WERI-Rb-1 (cell line): ENCODE data around the gene COPB2.

Experiments used
- DNase-seq: peaks from one replicate; pipeline ENCODE4 v3.0.0-alpha.2; 2020
- H3K27ac ChIP-seq: fragments of 250-450 bp; sonication (Bioruptor Pico); 2 replicates; pipeline ENCODE4 v1.5.1; 2020; ENCODE audit warnings: mild to moderate bottlenecking, moderate library complexity
- H3K27me3 ChIP-seq: fragments of 250-450 bp; sonication (Bioruptor Pico); 2 replicates; pipeline ENCODE4 v1.5.1; 2021; ENCODE audit warnings: mild to moderate bottlenecking, low read depth, moderate library complexity; ENCODE audit not compliant: insufficient read depth, severe bottlenecking
- H3K36me3 ChIP-seq: fragments of 250-450 bp; sonication (Bioruptor Pico); 2 replicates; pipeline ENCODE4 v1.5.1; 2020; ENCODE audit warnings: mild to moderate bottlenecking, moderate library complexity
- H3K4me3 ChIP-seq: 2 replicates; pipeline ENCODE4 v1.5.1; 2011; ENCODE audit warnings: low read depth, mild to moderate bottlenecking, control low read depth, low read length
- H3K9me3 ChIP-seq: fragments of 250-450 bp; sonication (Bioruptor Pico); 2 replicates; pipeline ENCODE4 v1.5.1; 2021; ENCODE audit warnings: mild to moderate bottlenecking, moderate library complexity; ENCODE audit not compliant: severe bottlenecking
- CTCF ChIP-seq: IDR thresholded peaks from 2 replicates; pipeline ENCODE4 v1.5.1; 2011; ENCODE audit warnings: low read depth, mild to moderate bottlenecking, control low read depth, inconsistent platforms, low read length

The COPB2 gene

GRCh38 chr3:139313921-139314320, 75.5 kb downstream of the COPB2 start:
- Histone ChIP-seq H3K4me3 (no peak overlapping the region), H3K27ac (no peak overlapping the region), H3K9me3 (no peaks in the 10 kb centered on the region), H3K27me3 (no peaks in the 10 kb centered on the region), H3K36me3 (no peaks in the 10 kb centered on the region)
- no peak for TF ChIP-seq CTCF
- no peak for DNase-seq

GRCh38 chr3:139312959-139313358, 76.5 kb downstream of the COPB2 start:
- TF ChIP-seq CTCF: no peak
- no peak overlapping the region for H3K27ac ChIP-seq
- H3K27me3 ChIP-seq: no peaks in the 10 kb centered on the region
- no peaks in the 10 kb centered on the region for H3K9me3 ChIP-seq
- no peak overlapping the region for H3K4me3 ChIP-seq
- DNase-seq: no peak
- no peaks in the 10 kb centered on the region for H3K36me3 ChIP-seq

- H3K27ac ChIP-seq: no peak overlapping the region
- H3K9me3 ChIP-seq: no peaks in the 10 kb centered on the region
- no peak for DNase-seq
- H3K36me3 ChIP-seq: no peaks in the 10 kb centered on the region
- TF ChIP-seq CTCF: no peak
- H3K4me3 ChIP-seq: no peak overlapping the region
- H3K27me3 ChIP-seq: no peaks in the 10 kb centered on the region
Observed at GRCh38 chr3:139312416-139312815, 77.0 kb downstream of the COPB2 start.

DNA sequence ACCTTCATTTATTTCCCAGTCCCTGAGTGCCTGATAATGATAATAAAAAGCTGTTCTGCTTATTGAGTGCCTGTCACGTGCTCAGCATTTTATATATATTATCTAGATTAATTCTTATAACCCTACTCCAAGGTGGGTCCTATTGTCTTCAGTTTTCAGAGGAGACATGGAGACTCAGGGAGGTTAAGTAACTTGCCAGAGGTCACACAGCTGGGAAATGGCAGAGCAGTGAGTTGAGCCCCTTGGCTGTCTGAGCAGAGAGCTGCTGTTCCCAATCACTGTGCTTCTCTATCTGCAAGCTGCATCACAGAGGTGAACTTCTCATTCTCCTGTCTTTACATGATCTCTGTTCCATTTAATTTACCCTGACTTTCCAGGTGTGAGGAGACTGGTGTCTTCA, 77.9 kb downstream of the COPB2 start:
- no peak for DNase-seq
- Histone ChIP-seq H3K36me3 (no peaks in the 10 kb centered on the region), H3K4me3 (no peak overlapping the region), H3K27ac (no peak overlapping the region), H3K27me3 (no peaks in the 10 kb centered on the region), H3K9me3 (no peaks in the 10 kb centered on the region)
- no peak for TF ChIP-seq CTCF

DNA sequence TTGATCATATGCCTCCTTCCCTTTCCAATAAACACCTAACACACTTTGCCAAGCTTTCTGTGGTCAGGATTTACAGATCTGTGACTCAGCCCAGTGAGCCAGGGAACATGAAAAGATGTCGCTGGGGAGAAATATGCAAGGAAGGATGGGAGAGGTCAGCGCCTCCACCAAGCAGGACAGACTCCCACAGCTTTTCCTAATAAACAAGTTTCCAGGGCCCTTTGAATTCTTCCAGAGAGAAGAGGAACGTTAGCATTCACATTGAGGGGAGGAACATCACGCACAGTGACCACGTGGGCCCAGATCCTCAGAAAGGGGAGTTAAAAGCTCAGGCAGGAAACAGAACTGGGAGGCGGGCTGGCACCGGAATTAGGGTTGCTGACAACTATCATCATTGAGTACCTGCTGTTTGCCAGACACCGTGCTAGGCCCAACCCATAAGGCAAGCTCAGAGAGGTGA, 78.9 kb downstream of the COPB2 start:
- no peaks in the 10 kb centered on the region for H3K9me3 ChIP-seq
- no peak for DNase-seq
- H3K27ac ChIP-seq: no peak overlapping the region
- no peak overlapping the region for H3K4me3 ChIP-seq
- H3K27me3 ChIP-seq: no peaks in the 10 kb centered on the region
- TF ChIP-seq CTCF: no peak
- H3K36me3 ChIP-seq: no peaks in the 10 kb centered on the region

DNA sequence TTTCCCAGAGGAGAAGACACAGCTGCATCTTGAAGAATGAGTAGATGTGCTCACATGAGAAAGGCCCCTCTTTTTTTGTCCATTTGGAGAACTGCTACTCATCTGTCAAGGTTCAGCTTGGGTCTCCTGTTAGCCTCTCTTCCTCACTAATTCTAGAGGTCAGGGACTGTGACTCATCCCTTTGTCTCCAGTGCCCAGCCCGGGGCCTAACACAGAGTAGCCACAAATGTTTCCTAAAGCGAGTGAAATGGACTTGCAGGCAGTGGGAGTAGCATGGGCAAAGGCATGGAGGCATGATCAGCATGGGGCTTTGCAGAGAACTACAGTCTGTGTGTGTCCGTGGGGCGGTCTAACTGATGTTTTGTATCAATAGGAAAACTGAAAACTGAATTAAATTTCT, 79.6 kb downstream of the COPB2 start:
- Histone ChIP-seq H3K9me3 (no peaks in the 10 kb centered on the region), H3K36me3 (no peaks in the 10 kb centered on the region), H3K4me3 (no peak overlapping the region), H3K27me3 (no peaks in the 10 kb centered on the region), H3K27ac (no peak overlapping the region)
- TF ChIP-seq CTCF: no peak
- no peak for DNase-seq
